CD4-positive, alpha-beta T cell treated with Interleukin-15 for 1 hour (primary cell): ENCODE results near the gene FHL1.

Source experiments
- DNase-seq: peaks from one replicate; pipeline ENCODE4 v3.0.0-alpha.2; 2020

Gene FHL1

DNA sequence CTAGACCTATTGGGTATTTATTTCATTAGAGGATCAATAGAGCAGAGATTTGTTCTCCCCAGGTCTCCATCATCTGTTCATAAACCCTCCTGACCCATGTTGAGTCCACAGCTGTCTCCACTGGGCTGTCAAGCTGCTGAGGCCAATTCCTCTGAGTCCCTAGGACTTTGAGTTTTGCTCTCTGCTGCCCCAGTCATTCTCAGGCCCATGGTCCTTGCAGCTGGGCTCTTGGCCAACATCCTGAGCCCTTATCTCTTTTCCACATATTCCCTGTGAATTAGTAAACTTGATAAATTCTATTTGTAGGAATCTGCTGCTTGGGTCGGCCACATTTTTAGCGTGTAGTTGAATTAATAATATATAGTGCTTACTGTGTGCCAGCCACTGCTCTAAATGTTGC lies 41.9 kb downstream of the FHL1 start:
- DNase-seq: no peak

DNA sequence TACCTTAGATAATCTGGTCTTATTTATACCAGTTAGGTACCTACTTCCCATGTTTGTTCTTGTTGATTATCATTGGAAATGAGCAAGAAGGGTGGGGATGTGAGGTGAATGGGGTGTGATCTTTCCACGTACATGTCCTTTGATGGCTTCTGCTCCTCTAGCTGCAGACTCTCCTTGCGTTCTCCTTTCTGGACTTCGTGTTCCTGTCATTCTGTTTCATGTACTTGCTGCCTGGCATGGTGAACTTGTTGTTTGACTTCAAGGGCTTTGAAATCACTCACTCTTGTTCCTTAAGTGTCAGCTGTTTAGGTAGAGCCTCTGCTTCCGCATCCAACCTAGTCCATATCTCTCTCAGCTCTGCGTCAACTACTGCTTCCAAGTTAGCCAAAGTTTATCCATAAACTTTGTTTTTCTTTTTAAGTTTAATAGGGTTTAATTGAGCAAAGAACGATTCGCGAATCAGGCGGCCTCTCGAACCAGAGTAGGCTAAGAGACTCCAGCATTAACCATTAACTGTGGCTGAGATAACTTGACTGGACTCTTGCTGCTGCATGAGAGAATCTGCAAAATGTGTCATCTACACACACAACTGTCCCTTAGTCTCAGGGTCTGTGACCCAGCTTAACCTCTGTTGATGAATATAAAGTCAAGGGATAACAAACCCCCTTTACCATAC lies 42.8 kb downstream of the FHL1 start:
- no peak for DNase-seq

DNA sequence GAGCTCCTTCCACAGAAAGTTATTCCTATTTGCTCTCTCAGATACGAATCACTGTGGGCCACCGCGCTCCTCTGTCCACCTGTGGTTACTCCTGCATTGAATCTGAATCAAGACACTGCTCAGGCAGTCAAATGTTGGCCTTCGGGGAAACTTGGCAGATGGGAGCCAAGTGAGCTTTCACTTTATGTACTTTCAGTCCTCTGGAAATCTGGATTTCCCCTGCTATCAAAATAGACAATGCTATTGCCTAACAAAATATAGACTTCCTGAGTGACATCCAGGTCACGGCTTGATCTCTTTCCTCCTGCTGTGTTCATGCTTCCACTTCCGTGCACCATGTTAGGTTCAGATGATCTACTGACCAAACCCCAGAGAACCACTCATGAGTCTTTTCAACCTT lies 43.8 kb downstream of the FHL1 start:
- DNase-seq: no peak

DNA sequence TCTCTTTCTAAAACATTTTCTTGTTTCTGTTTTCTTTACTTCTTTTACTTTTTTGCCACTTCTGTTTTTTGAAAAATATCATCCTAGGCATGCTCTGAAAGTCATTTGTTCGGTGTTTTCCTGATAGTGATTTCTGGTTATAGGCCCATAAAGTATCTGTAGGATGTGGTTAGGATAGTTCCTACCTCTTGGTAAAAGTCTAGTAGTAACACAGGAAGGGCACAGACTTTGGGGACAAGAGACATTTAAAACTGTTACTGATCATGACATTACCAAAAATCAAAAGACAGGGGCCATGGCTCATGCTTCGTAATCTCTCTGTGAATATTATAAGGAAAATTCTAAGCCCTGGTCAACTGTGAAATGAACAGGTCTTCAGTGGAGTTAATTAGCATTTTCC lies 44.8 kb downstream of the FHL1 start:
- DNase-seq: no peak

DNA sequence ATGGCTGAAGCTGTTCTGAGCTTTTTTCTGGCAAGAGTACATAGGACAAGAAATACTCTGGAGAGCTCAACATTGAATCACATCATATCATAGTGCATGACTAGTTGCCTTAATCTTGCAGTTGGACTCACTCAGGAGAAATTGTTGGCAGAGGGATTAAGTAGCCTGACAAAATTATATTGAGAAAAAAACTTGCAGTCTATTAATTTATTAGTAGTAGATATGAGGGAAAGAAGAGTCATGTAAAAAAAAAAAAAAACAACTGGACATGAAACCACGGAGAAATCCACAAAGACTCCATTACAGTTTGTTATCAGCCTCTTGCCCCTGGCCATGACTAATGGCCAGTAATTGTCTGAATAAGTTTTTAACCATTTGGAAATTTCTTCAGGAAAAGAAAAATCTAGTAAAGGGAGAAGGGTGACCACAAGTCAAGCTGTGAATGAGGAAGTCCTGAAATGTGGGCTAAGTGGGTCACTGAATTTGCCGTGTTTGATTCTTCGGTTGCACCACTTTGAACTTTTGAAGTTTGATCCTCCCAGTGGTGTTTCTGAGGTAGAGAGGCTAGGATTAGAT lies 45.6 kb downstream of the FHL1 start:
- no peak for DNase-seq

DNA sequence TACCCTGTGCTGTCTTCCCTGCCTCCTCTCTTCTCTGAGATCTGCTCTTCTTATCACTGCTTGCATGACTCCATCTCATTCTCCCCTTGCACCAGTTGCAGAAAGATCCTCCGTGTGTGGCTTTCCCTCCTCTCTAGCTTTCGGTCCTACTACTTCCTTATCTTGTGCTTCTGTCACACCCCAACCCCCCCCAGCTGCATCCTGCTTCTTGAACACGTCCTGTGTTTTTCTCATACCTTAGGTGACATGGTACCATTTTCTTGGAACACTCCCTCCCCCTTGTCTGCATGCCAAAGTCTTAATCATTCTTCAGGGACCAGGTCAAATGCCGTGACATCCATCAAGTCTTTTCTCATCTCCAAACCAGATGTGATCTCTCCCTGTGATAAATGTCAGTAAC lies 46.4 kb downstream of the FHL1 start:
- DNase-seq: no peak

DNA sequence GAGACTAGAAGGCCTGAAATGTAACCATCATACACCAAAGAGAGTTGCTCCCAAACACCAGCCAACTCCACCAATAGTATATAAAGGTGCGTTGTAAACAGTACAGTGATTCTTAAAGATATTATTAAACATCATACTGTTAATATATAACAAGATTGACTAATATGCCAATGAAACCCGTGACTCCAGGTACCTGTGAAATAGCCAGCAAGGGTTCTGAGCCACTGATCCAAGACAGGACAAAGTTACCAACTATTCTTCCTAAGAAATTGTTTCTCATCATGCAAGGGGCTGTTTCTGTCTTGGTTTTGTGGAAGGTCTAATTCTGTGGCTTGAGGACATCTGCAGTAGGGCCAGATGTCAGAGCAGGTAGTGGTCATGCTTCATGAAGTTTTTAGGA lies 47.2 kb downstream of the FHL1 start:
- no peak for DNase-seq

DNA sequence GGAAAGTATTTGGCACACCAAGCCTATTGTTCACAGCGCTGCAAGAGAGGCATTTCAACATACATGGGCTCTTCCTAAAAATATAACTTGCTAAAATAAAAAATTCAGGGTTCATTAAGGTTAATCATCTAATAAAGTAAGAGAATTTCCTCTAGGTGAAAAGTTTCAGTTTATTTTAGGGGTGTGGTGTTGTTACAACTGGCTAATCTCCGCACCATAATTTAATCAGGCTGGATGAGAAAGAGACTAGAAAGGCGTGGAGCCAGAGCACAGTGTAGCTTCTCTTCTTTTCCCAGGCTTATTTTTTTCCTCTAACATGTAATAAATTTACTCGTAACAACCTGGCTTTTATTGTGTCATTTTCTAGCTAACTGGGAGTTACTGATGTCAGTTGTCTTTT lies 47.9 kb downstream of the FHL1 start:
- DNase-seq: no peak

DNA sequence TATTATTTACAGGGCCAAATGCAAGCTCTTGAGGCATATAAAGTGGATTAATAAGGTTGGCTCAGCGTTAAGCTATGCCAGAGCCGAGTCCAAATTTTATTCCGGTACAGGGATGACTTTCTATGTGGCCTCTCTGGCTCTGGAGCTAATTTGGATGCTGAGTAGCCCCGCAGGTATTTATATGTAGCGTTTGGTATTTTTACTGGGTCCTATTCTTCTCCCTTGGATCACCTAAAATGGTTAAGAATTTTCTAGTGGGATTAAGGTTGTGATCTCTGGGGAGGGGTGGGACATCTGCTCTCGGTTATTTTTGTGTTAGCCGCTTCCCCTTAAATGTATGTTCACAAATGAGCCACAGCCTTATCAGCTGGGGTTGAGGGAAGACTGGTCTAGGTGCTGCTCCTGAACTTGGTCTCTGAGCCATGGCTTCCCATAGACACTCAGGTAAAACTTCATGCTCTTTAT lies 49.4 kb downstream of the FHL1 start:
- DNase-seq: no peak

DNA sequence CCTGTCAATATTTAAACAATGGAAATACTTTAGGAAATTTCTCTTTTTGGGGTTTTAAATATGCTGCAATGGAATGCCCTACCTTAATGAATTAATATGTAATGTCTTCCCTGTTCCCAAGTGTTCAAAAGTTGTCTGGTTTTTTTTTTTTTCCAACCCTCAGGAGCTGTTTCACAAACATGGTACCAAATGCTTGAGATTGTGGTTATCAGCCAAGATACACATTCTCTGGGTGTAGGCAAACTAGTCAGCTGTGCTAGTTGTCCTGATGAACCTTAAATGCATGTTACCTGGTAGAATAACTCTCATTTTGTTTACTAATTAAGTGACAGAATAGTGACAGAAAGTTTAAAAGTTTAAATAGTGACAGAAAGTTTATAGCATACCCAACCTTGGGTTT lies 50.7 kb downstream of the FHL1 start:
- DNase-seq: no peak

DNA sequence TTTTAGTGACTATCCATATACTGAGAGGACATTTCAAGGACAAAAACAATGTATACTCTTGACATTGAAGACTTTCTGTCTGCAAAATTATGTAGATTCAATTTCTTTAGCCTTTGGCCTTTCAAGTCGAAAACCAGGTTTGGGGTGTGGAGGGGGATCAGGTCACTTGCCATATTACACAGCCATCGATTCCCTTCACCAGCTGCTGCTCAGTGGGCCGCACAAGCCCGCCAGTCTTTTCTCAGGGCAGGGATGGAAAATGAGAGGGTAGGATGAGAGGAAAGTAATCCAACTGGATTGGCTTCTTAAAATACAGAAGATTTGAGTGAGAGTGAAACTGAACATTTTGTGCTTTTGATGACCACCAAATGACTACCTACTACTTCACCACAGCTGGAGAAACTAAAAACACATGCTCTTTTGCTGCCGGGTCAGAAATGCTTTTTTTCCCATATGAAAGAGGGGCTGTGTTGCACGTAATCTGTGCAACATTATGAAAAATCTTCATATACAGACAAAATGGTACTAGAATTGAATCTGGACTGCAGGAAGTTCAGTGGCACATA lies 51.4 kb downstream of the FHL1 start:
- DNase-seq: no peak

DNA sequence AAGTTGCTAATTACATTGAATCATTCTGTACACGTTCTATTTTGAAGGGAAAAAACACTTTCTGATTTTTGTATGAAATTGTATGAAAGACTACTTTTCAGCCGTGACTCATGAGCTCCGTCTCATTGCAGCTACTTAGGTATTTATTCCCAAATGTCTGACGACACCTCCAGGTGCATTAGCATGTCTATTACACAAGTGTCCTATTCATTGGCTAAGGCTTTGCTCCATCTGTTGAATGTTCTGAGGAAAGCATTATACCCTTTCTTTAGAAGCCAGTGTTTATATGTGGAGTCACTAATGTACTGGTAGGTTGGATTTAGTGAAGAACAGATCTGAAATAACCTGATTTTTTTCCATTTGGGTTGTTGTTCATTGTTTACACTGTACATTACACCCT lies 52.0 kb downstream of the FHL1 start:
- no peak for DNase-seq

DNA sequence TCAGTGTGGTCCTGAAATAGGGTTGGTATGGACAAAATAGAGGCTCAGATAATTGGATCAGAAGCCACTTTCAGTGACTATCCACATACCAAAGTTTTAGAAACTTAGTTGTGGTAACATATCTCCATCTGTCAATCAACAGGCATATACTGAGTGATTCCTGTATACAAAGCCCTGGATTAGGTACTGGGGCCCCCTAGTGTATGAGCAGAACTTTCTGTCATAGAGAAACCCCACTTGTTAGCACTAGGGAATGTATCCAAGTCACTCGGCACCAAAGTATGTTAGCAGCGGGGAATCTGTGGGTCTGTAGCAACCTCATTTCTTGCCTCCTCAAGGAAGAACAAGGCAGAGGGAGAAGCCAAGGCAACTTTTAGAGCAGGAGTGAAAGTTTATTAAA lies 53.1 kb downstream of the FHL1 start:
- no peak for DNase-seq

DNA sequence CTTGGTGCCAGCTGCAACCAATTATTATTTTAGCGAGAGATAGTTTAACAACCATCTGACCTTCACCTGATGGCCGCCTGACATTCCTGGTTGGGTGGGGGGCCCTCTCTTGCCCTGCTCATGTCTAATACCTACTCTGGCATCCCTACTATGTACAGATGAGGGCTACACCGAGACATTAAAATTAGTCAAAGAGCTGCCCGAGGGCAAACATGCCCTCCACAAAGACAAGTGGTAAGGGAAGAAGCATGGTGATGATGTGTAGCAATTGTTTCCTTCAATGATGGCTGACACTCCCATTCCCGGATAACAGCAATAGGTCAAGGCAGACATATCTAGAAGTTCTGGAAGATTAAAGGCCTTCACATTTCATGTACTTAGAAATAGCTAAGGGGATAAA lies 54.3 kb downstream of the FHL1 start:
- no peak for DNase-seq

DNA sequence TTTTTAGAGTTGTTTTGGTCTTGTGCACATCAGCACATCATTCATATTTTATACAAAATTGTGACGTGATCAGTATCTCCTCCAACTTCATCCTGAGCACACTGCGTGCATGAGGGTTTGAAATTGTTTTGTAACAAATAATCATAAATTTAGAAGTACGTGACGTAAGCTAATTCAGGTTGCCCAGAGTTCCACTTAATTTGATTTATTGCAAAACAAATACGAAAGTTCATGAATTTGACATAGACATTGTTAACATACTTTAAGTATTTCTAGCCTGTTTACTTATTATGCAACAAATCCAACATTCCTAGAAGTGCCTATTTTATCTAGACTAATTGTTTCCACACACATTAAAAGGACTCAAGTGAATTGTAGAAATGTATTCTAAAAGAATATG lies 55.6 kb downstream of the FHL1 start:
- no peak for DNase-seq

DNA sequence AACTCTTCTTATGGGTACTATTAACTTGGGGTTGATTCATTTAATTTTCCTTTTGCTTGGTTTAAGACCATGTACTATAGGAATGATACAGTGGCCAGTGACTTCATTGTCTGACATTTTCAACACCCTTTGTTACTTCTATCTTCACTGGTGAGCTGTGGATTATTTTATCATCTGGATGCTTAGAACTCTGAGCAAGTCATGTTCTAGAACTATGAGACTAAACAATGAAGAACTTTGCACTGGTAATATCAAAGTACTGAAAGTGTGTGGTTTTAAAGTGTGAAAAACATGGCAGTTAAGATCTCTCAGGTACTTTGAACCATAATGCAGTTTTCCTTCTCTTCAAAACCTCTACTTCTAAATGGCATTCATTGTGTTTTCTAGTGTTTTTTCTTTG lies 56.1 kb downstream of the FHL1 start:
- no peak for DNase-seq

DNA sequence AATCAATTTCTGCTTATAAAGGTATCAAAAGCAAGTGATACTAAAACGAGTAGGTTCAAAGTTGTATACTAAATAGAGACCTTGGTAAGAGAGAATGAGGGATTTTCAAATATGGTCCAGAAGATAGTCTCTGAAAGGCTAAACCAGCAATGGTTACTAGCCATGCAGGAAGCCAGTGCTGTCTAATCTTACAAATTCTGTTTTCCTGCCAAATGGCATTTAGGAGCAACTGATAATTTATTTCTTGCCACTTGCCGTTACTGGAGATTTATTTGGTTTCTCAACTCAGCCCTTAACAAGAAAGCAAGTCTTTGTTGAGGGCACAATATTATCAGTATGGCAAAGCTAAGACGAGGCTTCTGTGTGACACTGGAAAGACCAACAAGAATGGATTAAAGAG lies 56.6 kb downstream of the FHL1 start:
- no peak for DNase-seq

DNA sequence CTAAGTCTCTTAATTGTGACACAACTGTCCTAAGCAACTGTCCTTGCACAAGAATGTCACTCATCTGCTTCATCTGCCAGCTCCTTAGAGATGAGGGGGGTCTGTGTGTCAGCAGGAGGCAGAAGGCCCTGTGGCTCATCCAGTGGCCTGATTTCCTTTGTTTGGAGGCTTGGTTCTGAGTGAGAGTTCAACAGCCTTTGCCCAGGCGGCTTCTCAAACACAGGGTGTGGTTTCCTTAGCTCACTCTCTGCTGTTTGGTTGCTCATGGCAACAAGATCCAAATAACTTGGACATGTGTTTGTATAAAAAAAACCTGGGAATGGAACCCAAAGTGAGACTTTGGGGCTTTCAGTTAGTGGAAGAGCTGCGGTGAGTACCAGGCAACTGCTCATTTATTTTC lies 57.2 kb downstream of the FHL1 start:
- DNase-seq: peak; percentile 50

DNA sequence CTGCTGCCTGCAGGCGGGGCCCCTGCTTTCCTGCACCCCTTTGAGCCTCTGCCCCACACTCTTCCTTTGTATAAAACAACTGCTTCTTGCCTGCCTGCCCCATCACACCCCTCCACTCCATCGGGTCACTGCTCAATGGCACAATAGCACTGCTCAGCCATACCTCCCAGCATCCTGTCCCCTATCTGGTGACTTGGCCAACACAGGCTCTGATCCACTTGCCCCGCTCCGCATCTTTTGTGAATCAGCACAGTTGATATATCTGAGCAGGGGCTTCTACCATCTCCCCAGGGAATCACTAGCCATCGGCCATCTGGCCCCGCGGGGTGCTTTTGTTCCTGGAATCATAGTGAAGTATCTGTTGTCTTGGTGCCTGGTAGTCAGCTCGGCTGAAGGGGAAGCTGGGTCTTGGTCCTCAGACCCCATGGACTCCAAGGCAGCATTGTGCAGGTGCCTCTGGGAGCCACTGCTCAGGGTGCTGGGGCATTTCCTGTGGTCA lies 58.6 kb downstream of the FHL1 start:
- no peak for DNase-seq

DNA sequence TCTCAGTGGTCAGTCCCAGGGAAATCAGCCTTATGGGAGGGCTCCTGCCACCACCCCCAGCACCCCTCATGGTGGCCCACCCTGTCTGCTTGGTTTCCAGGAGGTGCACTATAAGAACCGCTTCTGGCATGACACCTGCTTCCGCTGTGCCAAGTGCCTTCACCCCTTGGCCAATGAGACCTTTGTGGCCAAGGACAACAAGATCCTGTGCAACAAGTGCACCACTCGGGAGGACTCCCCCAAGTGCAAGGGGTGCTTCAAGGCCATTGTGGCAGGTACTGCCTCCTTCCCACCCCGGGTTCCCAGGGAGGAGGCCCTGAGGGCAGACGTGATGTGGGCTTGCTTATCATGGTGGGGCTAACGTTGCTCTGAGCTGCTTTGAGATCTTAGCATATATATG lies 59.6 kb downstream of the FHL1 start:
- no peak for DNase-seq

DNA sequence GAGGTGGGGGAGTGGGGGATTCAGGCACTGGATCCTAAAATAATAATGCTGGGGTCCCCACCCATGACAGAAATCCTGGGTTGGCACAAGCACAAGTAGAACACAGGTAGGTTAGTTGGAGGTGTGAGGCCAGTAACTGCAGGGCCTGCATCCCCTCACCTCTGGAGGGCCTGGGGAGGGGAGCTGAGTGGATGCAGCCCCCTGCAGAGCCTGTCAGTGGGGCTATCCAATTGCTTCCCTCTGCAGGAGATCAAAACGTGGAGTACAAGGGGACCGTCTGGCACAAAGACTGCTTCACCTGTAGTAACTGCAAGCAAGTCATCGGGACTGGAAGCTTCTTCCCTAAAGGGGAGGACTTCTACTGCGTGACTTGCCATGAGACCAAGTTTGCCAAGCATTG lies 60.2 kb downstream of the FHL1 start:
- DNase-seq: no peak

DNA sequence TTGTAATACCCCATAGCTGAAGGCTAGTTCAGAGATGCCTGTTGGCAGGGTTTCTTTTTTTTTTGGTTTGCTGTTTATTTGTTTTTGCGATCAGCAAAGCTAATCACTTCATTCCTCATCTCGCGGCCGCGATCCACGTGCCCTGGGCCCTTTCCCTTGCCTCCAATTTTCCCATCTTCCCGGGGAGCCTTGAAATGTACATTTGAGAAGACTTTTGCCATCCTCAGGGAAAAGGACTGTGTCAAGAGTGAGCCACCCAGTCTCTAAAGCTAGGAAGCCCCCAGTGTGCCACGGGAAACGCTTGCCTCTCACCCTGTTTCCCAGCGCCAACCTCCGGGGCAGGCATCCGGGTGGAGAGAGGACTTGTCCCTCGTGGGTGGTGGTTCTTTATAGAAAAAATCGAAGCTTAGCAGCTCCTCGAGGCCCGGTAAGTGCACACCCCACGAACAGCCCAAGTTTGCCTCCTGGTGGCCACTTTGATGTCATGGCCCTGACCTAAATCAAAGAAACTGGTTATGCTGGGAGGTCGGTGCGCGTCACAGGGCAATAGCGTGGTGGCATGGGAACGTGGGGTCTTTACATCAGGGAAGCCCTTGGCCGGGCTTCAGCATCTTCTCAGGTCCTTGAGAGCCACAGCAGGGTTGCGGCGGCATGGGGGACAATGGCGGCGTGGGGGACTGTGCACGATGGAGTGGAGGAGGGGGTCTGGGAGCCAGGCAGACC lies 61.8 kb downstream of the FHL1 start:
- peak; percentile 30 for DNase-seq

DNA sequence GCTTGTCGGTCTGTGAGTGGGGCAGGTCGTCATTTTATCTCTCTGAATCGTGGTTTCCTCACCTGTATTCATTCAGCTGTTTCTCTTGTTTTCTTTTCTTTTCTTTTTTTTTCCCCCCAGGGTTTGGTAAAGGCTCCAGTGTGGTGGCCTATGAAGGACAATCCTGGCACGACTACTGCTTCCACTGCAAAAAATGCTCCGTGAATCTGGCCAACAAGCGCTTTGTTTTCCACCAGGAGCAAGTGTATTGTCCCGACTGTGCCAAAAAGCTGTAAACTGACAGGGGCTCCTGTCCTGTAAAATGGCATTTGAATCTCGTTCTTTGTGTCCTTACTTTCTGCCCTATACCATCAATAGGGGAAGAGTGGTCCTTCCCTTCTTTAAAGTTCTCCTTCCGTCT lies 62.4 kb downstream of the FHL1 start:
- DNase-seq: no peak

DNA sequence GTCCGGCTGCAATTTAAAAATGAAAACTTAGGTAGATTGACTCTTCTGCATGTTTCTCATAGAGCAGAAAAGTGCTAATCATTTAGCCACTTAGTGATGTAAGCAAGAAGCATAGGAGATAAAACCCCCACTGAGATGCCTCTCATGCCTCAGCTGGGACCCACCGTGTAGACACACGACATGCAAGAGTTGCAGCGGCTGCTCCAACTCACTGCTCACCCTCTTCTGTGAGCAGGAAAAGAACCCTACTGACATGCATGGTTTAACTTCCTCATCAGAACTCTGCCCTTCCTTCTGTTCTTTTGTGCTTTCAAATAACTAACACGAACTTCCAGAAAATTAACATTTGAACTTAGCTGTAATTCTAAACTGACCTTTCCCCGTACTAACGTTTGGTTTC lies 62.9 kb downstream of the FHL1 start:
- DNase-seq: no peak
